Measurements from ENCODE around the gene CSGALNACT2.
"Not testable (repeated sequence)": the region's sequence is repeated elsewhere in the genome, so short reads cannot be mapped to it uniquely, and the experiment has no call there.

CSGALNACT2 gene

GRCh38 chr10:43215758-43216455 is 77.7 kb downstream of the CSGALNACT2 start:
- DNase-seq (ENCODE audit: low read depth in 2 of 2): no peak

- DNase-seq (ENCODE audit: low read depth in 2 of 2): no peak
Observed at GRCh38 chr10:43216931-43217562, 78.8 kb downstream of the CSGALNACT2 start.

DNA sequence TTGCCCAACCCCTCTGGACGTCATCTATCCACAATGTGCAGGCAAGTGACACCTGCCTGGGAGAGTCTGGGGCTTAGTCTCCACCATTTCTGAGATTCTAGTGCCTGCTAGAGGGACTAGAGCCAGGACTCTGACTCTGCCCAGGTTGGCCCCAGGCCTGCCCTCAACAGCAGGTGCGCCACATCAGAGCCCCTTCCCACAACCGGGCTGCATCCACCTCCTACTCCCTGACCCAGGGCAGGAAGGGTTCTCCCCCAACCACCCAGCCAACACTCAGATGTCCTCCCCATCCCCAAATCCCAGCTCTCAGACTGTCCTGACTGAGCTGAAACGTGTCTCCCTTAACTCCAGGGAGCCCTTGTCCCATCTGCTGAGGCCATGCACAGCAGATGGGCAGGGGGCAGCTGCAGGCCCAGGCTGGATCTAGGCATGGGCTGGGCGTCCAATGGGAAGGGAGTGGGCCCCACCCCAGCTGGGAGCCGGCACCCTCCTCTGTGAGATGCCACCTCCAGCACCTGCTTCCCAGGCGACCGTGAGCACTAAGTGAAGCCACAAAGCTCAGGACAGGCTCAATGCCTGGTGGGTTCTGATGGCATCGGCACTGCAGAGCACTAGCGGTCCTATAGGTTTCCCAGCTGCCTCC is 79.4 kb downstream of the CSGALNACT2 start:
- no peak for DNase-seq (ENCODE audit: low read depth in 2 of 2)

DNA sequence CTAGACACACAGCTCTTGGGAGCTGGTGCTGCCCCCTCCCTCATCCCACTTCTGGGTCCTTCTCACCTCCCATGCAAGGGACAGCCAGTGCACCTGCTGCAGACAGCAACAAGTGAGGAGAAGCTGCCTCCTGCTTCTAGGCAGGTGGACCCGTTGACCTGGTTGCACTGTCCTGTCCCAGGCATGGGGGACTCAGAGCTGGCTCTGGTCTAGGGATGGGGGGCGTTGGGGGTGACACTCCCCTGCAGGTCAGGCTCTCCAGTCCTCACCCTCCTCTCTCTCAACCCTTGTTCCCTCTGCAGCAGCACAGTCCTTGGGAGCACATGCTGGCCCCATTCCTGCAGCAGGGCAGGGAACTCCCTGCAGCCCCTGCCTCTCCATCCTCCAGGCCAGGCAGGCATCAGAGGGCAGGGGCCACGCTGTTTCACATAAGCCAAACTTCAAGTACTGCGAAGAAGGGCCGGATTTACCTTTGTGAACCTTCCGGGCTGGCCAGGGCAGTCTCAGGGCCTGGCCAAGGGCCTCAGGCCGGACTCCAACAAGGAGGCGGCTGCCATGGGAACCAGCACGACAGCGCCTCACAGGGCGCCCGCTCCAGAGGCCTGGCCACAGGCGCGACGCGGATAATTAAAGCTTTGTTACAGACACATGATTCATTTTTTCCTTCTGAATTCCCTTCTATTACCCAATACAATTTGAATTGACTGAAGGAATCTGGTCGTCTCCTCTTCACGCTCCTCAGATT is 80.1 kb downstream of the CSGALNACT2 start:
- DNase-seq (ENCODE audit: low read depth in 2 of 2): no peak

DNA sequence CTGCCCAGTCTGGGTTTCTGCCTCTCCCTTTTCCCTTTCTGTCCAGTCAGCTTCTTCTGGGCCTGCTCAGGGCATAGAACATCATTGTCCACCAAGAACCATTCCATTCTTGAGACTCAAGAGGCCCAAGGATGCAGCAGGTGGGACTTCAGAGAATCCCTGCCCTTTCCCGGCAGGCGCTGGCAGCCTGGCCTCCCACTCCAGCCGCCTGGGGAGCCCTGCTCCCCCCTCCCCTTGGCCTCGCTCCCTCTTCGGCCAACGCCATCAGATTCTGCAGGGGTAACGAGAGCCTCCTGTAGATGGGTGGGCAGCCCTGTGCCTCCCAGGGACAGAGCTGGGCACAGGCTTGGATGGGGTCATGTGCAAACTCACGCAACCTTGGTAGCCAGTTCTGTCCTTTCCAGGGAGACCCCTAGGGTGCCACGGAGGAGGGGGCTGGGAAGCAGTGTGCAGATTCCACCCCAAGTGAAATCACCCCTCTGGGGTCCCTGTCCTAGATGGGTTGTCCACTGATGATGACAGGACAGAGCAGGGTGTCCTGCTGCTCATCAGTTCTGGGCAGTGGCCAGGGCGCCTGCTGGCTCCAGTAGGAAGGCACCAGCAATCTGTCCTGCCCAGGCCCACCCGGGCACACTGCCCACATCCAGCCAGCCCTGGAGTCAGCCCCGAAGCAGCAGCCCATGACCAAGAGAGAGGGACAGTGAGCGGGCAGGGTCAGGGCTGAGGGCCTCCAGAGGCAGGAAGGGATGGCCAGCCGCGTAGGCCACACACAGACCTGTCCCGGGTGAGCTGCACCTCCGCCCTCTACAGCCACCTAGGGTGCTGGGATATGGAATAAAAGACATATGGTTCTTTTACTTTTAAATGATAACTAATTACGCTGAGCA is 80.9 kb downstream of the CSGALNACT2 start:
- DNase-seq (ENCODE audit: low read depth in 2 of 2): no peak

GRCh38 chr10:43219848-43220247 is 81.6 kb downstream of the CSGALNACT2 start:
- DNase-seq (ENCODE audit: low read depth in 2 of 2): no peak

GRCh38 chr10:43220251-43220650 is 82.0 kb downstream of the CSGALNACT2 start:
- DNase-seq (ENCODE audit: low read depth in 2 of 2): not testable (repeated sequence)

- no peak for DNase-seq (ENCODE audit: low read depth in 2 of 2)
Observed at GRCh38 chr10:43220657-43221418, 82.6 kb downstream of the CSGALNACT2 start.

- no peak for DNase-seq (ENCODE audit: low read depth in 2 of 2)
Observed at GRCh38 chr10:43221419-43222209, 83.4 kb downstream of the CSGALNACT2 start.

GRCh38 chr10:43222210-43222720 is 84.0 kb downstream of the CSGALNACT2 start:
- no peak for DNase-seq (ENCODE audit: low read depth in 2 of 2)

GRCh38 chr10:43223056-43223455 is 84.8 kb downstream of the CSGALNACT2 start:
- no peak for DNase-seq (ENCODE audit: low read depth in 2 of 2)

DNA sequence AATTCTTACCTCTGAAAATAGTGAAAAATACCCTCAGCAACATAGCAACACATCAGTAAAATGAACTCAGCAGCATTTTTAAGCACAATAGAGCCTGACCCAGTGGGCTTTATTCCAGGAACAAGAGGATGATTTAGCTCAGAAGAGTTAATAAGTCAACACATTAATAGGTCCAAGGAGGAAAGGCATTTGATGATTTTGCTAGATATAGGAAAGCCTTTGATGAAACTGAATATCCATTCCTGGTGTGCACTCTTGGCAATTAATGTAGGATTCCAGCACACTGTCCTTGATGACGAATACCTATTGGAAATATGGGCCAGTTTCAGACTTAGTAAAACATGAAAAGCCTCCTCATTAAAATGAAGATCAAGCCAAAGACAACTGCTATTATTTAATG is 86.1 kb downstream of the CSGALNACT2 start:
- no peak for DNase-seq (ENCODE audit: low read depth in 2 of 2)

DNA sequence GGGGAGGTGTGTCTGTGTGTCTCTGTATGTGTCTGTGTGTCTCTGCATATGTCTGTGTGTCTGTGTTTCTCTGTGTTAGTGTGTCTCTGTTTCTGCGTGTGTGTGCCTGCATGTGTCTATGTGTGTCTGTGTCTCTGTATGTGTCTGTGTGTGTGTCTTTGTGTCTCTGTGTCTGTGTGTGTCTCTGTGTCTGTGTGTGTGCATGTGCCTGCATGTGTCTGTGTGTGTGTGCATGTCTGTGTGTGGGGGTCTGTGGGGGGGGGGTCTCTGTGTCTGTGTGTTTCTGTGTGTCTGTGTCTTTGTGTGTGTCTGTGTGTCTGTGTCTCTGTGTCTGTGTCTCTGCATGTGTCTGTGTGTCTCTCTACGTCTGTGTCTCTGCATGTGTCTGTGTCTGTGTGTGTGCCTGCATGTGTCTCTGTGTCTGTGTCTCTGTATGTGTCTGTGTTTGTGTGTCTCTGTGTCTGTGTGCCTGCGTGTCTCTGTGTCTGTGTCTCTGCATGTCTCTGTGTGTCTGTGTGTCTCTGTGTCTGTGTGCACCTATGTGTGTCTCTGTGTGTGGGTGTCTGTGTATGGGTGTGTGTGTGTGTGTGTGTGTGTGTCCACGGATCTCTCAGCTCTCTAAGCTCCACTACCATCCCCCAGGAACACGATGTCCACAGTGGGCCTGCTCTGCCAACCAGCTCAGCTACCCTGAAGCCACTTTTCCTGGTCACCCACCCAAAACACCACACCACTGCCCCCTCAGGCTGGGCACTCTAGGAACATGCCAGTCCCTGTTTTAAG is 87.0 kb downstream of the CSGALNACT2 start:
- DNase-seq (ENCODE audit: low read depth in 2 of 2): no peak

DNA sequence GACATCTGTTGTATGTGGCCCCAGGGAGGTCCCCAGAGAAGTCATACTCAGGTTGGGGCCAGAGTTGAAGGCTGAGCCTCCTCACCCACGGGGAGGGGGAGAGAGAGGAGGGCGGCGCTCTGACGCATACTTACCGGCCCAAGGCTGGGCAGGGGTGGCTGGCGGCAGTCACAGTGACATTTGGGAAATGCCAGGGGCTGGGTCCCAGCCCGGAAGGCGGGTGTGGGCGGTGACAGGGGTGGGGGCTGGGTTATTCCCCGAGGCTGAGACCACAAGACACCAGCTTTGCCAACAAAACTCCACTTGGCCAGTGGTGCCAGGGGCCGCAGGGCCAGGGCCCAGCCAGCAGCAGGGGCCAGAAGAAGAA is 87.5 kb downstream of the CSGALNACT2 start:
- no peak for DNase-seq (ENCODE audit: low read depth in 2 of 2)

- DNase-seq (ENCODE audit: low read depth in 2 of 2): no peak
Observed at GRCh38 chr10:43226441-43226840, 88.2 kb downstream of the CSGALNACT2 start.

DNA sequence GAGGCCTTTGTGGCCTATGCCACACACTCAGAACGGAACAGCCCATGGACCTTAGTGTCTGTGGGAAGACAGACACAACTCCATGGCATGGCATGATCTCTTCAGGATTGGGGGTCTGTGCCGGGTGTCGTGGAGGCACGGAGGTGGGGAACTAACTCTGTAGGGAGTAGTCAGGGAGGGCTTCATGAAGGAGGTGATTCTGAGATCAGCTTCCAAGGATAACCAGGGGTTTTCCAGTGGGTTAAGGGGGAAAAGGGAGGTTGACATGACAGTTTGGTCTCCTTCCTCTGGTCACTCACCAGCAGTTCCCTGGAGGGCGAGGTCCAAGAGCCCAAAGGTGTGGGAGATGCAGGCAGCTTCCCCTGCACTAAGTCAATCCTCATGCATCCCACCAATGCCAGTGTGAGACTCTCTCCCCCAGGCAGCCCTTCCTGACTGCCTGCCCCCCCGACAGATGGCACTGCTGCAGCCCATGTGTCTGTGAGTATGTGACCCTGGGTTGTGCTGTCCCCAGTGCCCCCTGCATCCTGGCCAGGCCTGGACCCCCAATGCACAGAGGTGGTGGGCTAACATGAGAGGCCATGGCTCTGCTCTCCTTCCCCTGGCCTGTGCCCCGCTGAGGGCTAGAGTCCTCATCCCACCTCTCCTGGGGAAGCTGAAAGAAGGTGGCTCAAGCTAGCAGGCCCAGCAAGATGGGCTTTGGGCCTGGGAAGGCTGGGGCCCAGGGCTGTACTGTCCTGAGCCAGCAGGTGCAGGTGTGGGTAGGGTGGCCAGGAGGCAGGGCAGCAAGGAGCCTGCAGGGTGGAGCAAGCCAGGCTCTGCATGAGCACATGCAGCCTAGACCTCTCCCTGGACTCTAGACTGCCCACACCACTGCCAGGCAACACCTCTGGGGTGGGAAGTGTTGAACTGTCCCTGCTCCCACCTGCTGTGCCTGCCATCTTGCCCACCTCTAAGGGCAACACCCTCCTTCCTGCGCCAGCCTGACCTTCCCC is 88.9 kb downstream of the CSGALNACT2 start:
- no peak for DNase-seq (ENCODE audit: low read depth in 2 of 2)

GRCh38 chr10:43227911-43228782 is 89.9 kb downstream of the CSGALNACT2 start:
- no peak for DNase-seq (ENCODE audit: low read depth in 2 of 2)
